Mammary epithelial cell (primary cell): ENCODE data around the gene ZNF276.

ENCODE experiments used
- CTCF ChIP-seq, 2 donors: IDR thresholded peaks in 1 of 2; conservative IDR thresholded peaks in 1 of 2; 2 replicates each; pipeline ENCODE4 v1.5.1; 2011 to 2012; ENCODE audit warnings: inconsistent platforms in 2 of 2, low read length in 2 of 2, mild to moderate bottlenecking in 2 of 2, control low read depth in 1 of 2, low read depth in 1 of 2; ENCODE audit not compliant: insufficient read depth in 1 of 2; ENCODE audit errors: extremely low read depth in 1 of 2
- EZH2 ChIP-seq: IDR thresholded peaks from 2 replicates; pipeline ENCODE4 v1.6.1; 2012; ENCODE audit warnings: low read length, inconsistent platforms, borderline replicate concordance

DNA sequence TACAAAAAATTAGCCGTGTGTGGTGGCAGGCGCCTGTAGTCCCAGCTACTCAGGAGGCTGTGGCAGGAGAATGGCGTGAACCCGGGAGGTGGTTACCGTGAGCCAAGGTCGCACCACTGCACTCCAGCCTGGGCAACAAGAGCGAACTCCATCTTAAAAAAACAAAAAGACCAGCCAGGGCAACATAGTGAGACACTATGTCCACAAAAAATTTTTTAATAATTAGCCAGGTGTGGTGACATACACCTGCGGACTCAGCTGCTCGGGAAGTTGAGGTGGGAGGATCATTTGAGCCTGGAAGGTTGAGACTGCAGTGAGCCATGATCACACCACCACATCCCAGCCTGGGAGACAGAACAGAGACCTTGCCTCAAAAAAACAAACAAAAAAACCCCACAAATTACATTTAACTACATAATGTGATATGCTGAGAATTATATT is 66.0 kb downstream of the ZNF276 start:
- no peak for TF ChIP-seq EZH2
- no peak for TF ChIP-seq CTCF (conservative IDR thresholded peaks at IDR 0.05 in 1 of 2, IDR thresholded peaks at IDR 0.05 in 1 of 2; ENCODE audit: extremely low read depth in 1 of 2, insufficient read depth in 1 of 2, low read depth in 1 of 2, low read length in 2 of 2)
